Chondrocyte (in vitro differentiated cells): ENCODE results near the gene CNTF. TPM values are rescaled to one million over a fixed set of nuclear protein-coding genes. Genes with fewer than 3 reads are reported as not detected.

ENCODE experiments used
- DNase-seq: peaks from one replicate; pipeline ENCODE4 v3.0.0; 2021; ENCODE audit warnings: mixed read lengths, low spot score
- H3K27ac Mint-ChIP-seq: one replicate; pipeline ENCODE4 v1.8.0; 2021; ENCODE audit warnings: mild to moderate bottlenecking, moderate library complexity, mixed read lengths; ENCODE audit not compliant: unreplicated experiment
- H3K27me3 Mint-ChIP-seq: 2 replicates; pipeline ENCODE4 v1.8.0; 2021; ENCODE audit warnings: low read depth, mixed read lengths
- H3K36me3 Mint-ChIP-seq: 2 replicates; pipeline ENCODE4 v1.8.0; 2021; ENCODE audit warnings: low read depth, mixed read lengths
- H3K4me1 Mint-ChIP-seq: 2 replicates; pipeline ENCODE4 v1.8.0; 2021; ENCODE audit warnings: low read depth, mild to moderate bottlenecking, mixed read lengths
- H3K4me3 Mint-ChIP-seq: one replicate; pipeline ENCODE4 v1.8.0; 2021; ENCODE audit warnings: mild to moderate bottlenecking, moderate library complexity, mixed read lengths; ENCODE audit not compliant: unreplicated experiment
- H3K9me3 Mint-ChIP-seq: 2 replicates; pipeline ENCODE4 v1.8.0; 2021; ENCODE audit warnings: low read depth, mixed read lengths
- total RNA-seq: library from RNA; stranded (reverse); gene quantifications from 3 replicates; pipeline ENCODE4 v1.2.1, GENCODE V29; 2021
- TF ChIP-seq, protein P1 (sequence below): fragments of 200-600 bp; sonication (generic); IDR thresholded peaks from 2 replicates; pipeline ENCODE4 v1.5.0; 2021; ENCODE audit warnings: antibody characterized with exemption, mild to moderate bottlenecking, moderate library complexity

CNTF gene
- total RNA-seq, 1 donor from 2014 or later: 0.92 TPM

DNA sequence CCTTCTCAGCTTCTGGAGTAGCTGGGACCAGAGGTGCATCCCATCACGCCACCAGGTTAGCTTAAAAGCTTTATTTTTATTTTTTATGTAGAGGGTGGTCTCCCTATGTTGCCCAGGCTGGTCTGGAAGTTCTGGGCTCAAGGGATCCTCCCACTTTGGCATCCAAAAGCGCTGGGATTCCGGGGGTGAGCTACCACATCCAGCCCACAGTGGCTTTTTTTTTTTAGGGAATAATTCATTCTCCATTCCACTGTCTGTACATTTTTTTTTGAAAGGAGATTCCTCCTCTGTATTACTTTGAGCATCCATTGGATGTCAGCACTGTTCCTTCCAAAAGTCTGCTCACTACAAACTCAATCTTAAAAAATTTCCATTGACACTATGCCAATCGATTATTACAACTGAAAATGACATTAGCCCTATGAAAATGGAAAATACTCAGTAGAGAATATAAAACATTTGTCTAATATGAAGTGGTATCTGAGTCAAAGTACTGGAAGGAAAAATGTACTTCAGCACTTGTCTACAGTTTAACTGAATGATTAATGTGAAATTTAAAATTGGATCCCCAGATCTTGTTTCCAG is 45.5 kb upstream of the CNTF start:
- peak; percentile 38 for DNase-seq
- Mint-ChIP-seq H3K36me3 (no peaks in the 10 kb centered on the region), H3K4me3 (peak overlapping the region; percentile 97), H3K4me1 (peaks cover 57% of the 10 kb centered on the region), H3K27ac (peak overlapping the region; percentile 100), H3K27me3 (no peaks in the 10 kb centered on the region), H3K9me3 (no peaks in the 10 kb centered on the region)
- TF ChIP-seq, protein P1, sequence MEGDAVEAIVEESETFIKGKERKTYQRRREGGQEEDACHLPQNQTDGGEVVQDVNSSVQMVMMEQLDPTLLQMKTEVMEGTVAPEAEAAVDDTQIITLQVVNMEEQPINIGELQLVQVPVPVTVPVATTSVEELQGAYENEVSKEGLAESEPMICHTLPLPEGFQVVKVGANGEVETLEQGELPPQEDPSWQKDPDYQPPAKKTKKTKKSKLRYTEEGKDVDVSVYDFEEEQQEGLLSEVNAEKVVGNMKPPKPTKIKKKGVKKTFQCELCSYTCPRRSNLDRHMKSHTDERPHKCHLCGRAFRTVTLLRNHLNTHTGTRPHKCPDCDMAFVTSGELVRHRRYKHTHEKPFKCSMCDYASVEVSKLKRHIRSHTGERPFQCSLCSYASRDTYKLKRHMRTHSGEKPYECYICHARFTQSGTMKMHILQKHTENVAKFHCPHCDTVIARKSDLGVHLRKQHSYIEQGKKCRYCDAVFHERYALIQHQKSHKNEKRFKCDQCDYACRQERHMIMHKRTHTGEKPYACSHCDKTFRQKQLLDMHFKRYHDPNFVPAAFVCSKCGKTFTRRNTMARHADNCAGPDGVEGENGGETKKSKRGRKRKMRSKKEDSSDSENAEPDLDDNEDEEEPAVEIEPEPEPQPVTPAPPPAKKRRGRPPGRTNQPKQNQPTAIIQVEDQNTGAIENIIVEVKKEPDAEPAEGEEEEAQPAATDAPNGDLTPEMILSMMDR: peak; percentile 80

DNA sequence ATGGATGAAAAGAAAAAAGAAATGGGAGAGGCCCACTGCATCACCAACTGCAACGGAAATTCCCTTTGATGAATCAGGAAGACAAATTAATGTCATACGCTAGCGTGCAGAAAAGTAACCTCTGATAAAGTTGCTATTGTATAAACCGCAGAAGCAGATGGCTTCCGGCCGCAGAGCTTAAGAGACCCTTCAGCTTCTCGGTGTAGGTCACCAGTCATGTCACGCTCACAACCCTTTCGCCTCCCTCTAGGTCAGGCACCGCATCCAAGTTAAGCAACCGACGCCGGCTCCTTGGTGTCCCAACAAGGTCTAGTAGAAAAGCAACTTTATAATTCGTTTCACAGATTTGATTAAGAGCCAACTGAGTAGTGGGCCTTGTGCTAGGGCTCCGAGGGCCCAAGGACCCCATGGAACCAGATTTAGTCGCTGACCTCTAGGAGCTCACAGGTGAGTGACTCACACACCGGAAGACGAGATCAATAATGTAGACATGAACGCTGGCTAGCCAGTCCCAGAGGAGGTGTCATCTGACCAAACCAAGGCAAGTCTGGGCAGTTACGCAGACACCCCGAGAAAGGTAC is 44.8 kb upstream of the CNTF start:
- peak overlapping the region; percentile 97 for H3K4me3 Mint-ChIP-seq
- peak; percentile 42 for DNase-seq
- H3K27ac Mint-ChIP-seq: peak overlapping the region; percentile 100
- H3K36me3 Mint-ChIP-seq: no peaks in the 10 kb centered on the region
- TF ChIP-seq, protein P1: no peak
- no peaks in the 10 kb centered on the region for H3K9me3 Mint-ChIP-seq
- no peaks in the 10 kb centered on the region for H3K27me3 Mint-ChIP-seq
- peaks cover 64% of the 10 kb centered on the region for H3K4me1 Mint-ChIP-seq

DNA sequence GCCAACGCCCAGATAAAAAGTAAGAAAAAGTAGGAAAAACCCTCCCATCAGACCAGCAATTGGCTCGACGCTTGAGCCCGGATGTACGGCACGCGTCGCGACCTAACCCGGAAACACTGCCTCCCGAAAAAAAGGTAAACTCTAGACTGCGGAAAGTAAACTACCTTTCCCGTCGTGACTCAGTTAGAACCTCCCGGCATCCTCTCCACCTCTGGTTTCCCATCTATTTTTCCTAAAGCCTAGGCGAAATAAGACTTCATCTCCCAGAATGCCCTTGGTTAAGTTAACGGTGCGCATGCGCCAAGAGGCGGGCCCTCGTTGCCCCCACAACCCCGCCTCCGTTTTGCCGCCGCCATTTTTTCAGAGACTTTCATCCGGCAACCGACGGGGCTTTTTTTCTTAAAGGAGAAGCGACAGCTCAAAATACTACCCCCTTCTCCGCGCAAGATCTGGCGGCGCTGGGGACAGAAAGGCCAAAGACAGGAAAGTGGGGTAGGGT is 44.3 kb upstream of the CNTF start:
- Mint-ChIP-seq H3K9me3 (no peaks in the 10 kb centered on the region), H3K27me3 (no peaks in the 10 kb centered on the region), H3K27ac (peak overlapping the region; percentile 100), H3K4me1 (peaks cover 67% of the 10 kb centered on the region), H3K36me3 (no peaks in the 10 kb centered on the region), H3K4me3 (peak overlapping the region; percentile 97)
- DNase-seq: peak; percentile 96
- TF ChIP-seq, protein P1: no peak

DNA sequence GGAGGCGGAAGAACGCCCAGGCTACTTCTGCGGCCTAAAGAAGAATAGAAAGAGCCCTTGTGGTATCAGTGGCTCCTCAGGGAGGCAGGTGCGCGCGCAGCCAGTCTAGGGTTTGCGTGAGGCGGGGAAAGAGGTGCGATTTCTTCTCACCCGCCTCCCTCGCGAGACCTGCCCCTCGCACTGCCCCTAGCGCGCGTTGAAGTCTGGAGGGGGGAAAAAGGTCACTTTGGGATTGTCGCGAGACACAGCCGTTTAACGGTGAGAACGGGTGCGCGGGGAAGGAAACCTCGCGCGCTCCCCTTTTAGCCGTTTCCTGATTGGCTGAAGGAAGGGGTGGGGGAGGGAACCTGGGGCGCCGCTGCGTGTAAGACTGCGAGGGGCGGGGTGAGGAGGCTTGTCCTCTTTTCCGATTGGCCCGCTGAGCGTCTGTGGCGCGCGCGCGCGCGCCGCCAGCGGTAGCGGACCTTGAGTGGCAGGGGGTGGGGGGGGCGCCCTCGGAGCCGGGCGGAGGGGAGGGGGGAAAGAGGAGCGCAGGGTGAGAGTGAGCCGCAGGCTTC is 43.8 kb upstream of the CNTF start, which contains the start of gene ZFP91:
Gene ZFP91, plus strand, starts transcription at position 429 of the 557 bp plus-strand sequence. CDS start 219 bp downstream, outside the sequence.
- no peaks in the 10 kb centered on the region for H3K9me3 Mint-ChIP-seq
- TF ChIP-seq, protein P1: no peak
- peak within 1 kb of the TSS; percentile 100 for H3K27ac Mint-ChIP-seq

More for the DNA sequence above, 43.8 kb upstream of the CNTF start, which contains the start of gene ZFP91:
- H3K27me3 Mint-ChIP-seq: no peaks in the 10 kb centered on the region
- peak within 1 kb of the TSS; percentile 97 for H3K4me3 Mint-ChIP-seq
- peak; percentile 96 for DNase-seq
- no peaks in the 10 kb centered on the region for H3K36me3 Mint-ChIP-seq
- H3K4me1 Mint-ChIP-seq: peaks cover 64% of the 10 kb centered on the region
